ENCODE data around the gene PCDHGB3.

- TF ChIP-seq CTCF (IDR thresholded peaks at IDR 0.05), result peak in 1 of 2 donors; percentile 18
- TF ChIP-seq EP300 (IDR thresholded peaks at IDR 0.05), result no peak
- no peak for TF ChIP-seq POLR2A (IDR thresholded peaks at IDR 0.05)
- no peak for TF ChIP-seq POLR2AphosphoS5 (IDR thresholded peaks at IDR 0.05)
Measured at GRCh38 chr5:141326088-141326854, 43.8 kb upstream of the PCDHGB3 start.
